ENCODE measurements around the gene MBTPS1. TPM values are rescaled to one million over a fixed set of nuclear protein-coding genes. Genes with fewer than 3 reads are reported as not detected.

Gene MBTPS1
- total RNA-seq, 4 donors from 2014 or later, result 36.3 to 77.6 (median 53.0) TPM

DNA sequence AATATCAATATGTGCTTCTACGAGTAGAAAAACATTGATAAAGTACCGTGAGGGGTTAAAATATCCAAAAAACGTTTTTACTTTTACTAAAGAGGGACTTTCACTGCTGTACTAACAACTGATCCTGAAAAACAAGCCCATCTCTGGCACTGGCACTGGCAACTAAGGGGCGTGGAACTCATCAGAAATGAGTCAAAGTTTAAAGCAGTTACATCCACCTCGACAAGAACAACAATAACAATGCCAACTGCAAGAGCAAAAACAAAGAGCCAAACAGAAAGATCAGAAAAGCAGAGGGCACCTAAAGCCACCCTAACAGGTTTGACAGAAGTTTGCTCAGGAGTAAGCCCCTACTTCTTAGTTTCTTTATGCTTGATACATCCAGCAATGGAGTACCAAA, 13.1 kb downstream of the MBTPS1 start:
- Histone ChIP-seq H3K36me3 (peaks cover 0 to 60% (median 0%) of the 10 kb centered on the region in 3 donors), H3K9me3 (no peaks in the 10 kb centered on the region), H3K4me3 (no peak overlapping the region), H3K4me1 (peaks cover 0 to 68% (median 7%) of the 10 kb centered on the region in 3 donors), H3K27ac (peak overlapping the region in 3 of 4 donors; percentile 42 to 80 (median 60)), H3K27me3 (no peaks in the 10 kb centered on the region)
- 21 to 50% methylated on average over 5 of the region's 5 CpGs for WGBS, 2 donors
- TF ChIP-seq POLR2A (IDR thresholded peaks at IDR 0.05), result no peak
- TF ChIP-seq, protein P1, sequence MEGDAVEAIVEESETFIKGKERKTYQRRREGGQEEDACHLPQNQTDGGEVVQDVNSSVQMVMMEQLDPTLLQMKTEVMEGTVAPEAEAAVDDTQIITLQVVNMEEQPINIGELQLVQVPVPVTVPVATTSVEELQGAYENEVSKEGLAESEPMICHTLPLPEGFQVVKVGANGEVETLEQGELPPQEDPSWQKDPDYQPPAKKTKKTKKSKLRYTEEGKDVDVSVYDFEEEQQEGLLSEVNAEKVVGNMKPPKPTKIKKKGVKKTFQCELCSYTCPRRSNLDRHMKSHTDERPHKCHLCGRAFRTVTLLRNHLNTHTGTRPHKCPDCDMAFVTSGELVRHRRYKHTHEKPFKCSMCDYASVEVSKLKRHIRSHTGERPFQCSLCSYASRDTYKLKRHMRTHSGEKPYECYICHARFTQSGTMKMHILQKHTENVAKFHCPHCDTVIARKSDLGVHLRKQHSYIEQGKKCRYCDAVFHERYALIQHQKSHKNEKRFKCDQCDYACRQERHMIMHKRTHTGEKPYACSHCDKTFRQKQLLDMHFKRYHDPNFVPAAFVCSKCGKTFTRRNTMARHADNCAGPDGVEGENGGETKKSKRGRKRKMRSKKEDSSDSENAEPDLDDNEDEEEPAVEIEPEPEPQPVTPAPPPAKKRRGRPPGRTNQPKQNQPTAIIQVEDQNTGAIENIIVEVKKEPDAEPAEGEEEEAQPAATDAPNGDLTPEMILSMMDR (IDR thresholded peaks at IDR 0.05), result no peak
- intact Hi-C loops (cut with DNase I), result no loop called here
- DNase-seq, result no peak

DNA sequence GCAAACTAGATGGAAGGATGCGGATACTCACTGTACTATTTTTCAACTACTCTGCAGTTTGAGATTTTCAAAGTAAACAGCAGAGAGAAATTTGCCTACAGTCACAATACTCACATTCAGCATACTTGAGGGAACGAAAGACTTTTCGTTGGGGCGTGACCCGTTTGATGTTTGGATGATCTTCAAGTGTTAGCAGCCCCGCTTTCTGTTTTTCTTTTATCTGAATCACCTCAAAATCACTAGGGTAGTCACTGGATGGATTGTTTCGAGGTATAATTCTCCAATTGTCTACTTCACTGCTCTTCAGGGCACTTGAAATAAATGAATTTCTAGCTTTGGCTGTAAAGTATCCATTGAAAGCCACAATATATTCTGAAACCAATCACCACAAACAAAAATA, 17.8 kb downstream of the MBTPS1 start:
- no peaks in the 10 kb centered on the region for H3K27me3 ChIP-seq
- no peak for DNase-seq
- no peak for TF ChIP-seq POLR2A (IDR thresholded peaks at IDR 0.05)
- TF ChIP-seq, protein P1 (IDR thresholded peaks at IDR 0.05), result no peak
- peaks cover 0 to 60% (median 7%) of the 10 kb centered on the region in 3 donors for H3K4me1 ChIP-seq
- 74 to 84% methylated on average over 7 of the region's 7 CpGs for WGBS, 2 donors
- H3K36me3 ChIP-seq, result peaks cover 9 to 72% (median 21%) of the 10 kb centered on the region in 3 donors
- H3K27ac ChIP-seq, result peak overlapping the region in 2 of 4 donors; percentile 67 to 75
- intact Hi-C loops (cut with DNase I), result no loop called here
- H3K4me3 ChIP-seq, result no peak overlapping the region
- H3K9me3 ChIP-seq, result no peaks in the 10 kb centered on the region

DNA sequence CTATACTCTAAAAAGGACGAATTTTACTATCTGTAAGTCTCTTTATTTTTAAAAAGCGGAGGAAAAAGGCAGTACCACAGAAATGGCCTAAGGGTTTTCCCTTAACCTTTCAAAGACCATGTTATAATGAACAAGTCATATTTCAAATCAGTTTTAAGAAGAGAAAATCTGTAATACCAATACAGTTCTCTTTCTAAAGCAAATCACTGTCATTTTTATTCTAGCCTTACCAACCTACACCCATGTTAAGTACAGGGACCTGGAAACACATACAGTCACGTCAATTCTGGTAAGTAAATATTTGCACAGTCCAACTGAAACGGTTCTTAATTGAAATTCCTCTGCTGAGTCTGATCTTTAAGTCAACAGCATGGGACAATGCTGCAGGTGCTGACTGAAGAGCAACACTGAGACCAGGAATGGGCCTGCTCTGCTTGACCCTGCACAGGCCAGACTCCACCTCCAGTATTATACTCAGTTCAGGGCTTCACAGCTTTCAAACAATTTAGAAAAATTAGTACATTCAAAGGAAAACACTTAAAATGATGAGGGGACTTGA, 20.2 kb downstream of the MBTPS1 start:
- intact Hi-C loops (cut with DNase I), result no loop called here

DNA sequence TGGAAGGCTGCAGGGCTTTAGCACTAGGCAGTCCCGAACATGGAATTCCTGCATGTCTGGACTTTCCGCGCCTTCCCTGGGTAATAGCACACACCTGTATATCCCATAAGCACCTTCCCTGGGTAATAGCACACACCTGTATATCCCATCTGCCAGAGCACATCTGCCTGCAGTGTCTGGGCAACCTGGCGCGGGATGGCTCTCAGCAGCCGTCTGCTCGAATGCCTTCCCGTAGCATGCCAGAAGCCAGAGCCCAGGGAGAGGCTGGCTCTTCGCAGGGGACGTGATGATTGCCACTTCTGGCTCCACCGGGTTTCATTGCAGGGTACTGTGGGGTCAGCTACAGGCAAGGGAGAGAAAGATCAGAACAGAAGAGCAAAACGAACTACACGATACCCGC, 21.3 kb downstream of the MBTPS1 start:
- Histone ChIP-seq H3K36me3 (peaks cover 17 to 91% (median 52%) of the 10 kb centered on the region in 3 donors), H3K27me3 (no peaks in the 10 kb centered on the region), H3K4me3 (no peak overlapping the region), H3K9me3 (no peaks in the 10 kb centered on the region), H3K4me1 (peaks cover 0 to 42% (median 0%) of the 10 kb centered on the region in 3 donors), H3K27ac (no peak overlapping the region)
- TF ChIP-seq POLR2A (IDR thresholded peaks at IDR 0.05), result no peak
- TF ChIP-seq, protein P1 (IDR thresholded peaks at IDR 0.05), result no peak
- DNase-seq, result no peak
- intact Hi-C loops (cut with DNase I), result no loop called here
- 89 to 96% methylated on average over 10 to 13 of the region's 14 CpGs for WGBS, 2 donors

More for the DNA sequence above, 20.2 kb downstream of the MBTPS1 start:
- TF ChIP-seq POLR2A (IDR thresholded peaks at IDR 0.05), result no peak
- TF ChIP-seq, protein P1 (IDR thresholded peaks at IDR 0.05), result no peak
- Histone ChIP-seq H3K27ac (no peak overlapping the region), H3K4me3 (no peak overlapping the region), H3K9me3 (no peaks in the 10 kb centered on the region), H3K4me1 (peaks cover 0 to 44% (median 0%) of the 10 kb centered on the region in 3 donors), H3K36me3 (peaks cover 17 to 91% (median 43%) of the 10 kb centered on the region in 3 donors), H3K27me3 (no peaks in the 10 kb centered on the region)
- 50 to 54% methylated on average over 4 of the region's 4 CpGs for WGBS, 2 donors
- DNase-seq, result no peak

DNA sequence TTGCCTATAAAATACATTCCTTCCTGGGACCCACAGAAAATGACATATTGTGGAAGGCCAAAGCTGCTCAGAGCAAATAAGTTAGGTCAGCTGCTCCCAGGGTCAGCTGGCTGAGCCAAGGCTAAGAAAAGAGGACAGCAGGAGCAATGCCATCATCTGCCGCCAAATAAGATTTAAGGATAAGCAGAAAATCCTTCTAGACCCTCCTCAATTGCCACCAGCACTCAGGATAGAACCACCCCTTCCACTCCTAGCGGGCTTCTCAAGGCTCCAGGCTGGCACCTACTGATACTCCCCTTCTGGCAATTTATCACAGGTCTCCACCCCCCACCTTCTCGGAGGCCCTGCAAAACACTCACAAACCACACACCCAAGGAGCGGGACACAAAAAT, 22.9 kb downstream of the MBTPS1 start:
- no peak for DNase-seq
- TF ChIP-seq POLR2A (IDR thresholded peaks at IDR 0.05), result no peak
- TF ChIP-seq, protein P1 (IDR thresholded peaks at IDR 0.05), result no peak
- H3K4me1 ChIP-seq, result peaks cover 0 to 26% (median 0%) of the 10 kb centered on the region in 3 donors
- intact Hi-C loops (cut with DNase I), result no loop called here
- 94 to 95% methylated on average over 3 to 4 of the region's 4 CpGs for WGBS, 2 donors
- H3K4me3 ChIP-seq, result no peak overlapping the region
- no peaks in the 10 kb centered on the region for H3K27me3 ChIP-seq
- H3K27ac ChIP-seq, result no peak overlapping the region
- no peaks in the 10 kb centered on the region for H3K9me3 ChIP-seq
- peaks cover 21 to 98% (median 66%) of the 10 kb centered on the region in 3 donors for H3K36me3 ChIP-seq

Measured in esophagus squamous epithelium (tissue), 5 donors.